ENCODE measurements around the gene DHRS4.
"Not testable (repeated sequence)": the region's sequence is repeated elsewhere in the genome, so short reads cannot be mapped to it uniquely, and the experiment has no call there.

Gene DHRS4

DNA sequence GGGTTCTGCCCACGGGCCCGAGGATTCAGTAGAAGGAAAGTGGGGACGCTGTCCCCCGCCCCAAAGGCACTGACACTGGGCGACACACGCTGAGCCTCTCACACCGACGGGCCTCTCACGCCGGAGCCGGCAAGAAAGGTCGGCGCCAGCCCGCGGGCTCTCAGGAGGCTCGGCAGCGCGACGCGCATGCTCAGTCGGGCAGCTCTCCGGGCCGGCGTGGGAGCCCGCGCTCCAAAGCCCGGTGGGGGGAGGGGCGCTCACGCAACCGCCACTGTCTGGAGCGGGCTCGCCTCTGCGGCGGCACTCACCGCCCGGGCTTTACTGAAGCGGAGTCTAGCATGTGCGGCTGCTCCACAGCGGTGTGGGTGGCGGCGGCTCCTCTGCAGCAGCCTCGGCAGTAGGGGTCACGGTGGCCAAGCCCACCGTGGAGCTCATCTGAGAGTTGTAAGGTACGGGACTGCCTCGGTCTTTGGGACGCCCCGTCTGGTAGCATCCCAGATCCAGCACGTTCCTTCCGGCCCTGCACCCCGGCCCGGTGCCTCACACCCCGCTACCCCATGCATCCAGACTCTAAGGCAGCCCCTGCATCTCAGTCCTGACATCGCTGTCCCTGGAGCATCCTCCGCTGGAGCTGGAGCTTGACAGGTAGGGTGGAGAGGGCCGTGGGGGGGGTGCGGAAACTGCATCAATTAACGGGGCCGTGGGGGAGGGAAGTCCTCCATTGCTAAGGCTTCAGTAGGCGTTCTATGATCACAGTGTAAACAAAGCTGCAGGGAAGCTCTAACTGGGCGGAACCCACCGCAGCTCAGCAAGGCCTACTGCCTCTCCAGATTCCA is 53.5 kb downstream of the DHRS4 start:
- DNase-seq (ENCODE audit: low read depth in 2 of 2) = peak in 1 of 2 donors; percentile 19
- peak overlapping the region; percentile 26 to 42 for H3K4me3 ChIP-seq (replicated peaks in 1 of 2; ENCODE audit: low read depth in 2 of 2, low read length in 2 of 2)

DNA sequence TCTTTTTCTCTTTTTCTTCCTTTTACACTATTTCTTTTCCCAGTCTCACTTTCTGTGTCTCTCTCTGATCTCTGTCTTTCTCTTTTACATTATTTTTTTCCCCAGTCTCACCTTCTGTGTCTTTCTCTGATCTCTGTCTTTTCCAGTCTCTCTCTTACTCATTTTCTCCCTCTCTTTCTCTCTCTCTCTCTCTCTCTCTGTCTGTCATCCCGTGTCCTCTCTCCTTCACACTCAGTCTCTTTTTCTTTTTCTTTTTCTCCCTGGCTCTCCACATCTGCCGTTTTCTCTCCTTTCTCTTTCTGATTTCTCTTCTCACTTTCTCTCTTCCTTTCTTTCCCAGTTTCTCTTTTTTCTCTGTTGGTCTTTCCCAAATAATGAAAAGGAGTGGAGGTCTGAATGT is 57.5 kb downstream of the DHRS4 start:
- TF ChIP-seq, protein P1, sequence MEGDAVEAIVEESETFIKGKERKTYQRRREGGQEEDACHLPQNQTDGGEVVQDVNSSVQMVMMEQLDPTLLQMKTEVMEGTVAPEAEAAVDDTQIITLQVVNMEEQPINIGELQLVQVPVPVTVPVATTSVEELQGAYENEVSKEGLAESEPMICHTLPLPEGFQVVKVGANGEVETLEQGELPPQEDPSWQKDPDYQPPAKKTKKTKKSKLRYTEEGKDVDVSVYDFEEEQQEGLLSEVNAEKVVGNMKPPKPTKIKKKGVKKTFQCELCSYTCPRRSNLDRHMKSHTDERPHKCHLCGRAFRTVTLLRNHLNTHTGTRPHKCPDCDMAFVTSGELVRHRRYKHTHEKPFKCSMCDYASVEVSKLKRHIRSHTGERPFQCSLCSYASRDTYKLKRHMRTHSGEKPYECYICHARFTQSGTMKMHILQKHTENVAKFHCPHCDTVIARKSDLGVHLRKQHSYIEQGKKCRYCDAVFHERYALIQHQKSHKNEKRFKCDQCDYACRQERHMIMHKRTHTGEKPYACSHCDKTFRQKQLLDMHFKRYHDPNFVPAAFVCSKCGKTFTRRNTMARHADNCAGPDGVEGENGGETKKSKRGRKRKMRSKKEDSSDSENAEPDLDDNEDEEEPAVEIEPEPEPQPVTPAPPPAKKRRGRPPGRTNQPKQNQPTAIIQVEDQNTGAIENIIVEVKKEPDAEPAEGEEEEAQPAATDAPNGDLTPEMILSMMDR (IDR thresholded peaks at IDR 0.05; ENCODE audit: low read depth, low read length) = no peak
- no peak for DNase-seq (ENCODE audit: low read depth in 2 of 2)
- H3K4me3 ChIP-seq (replicated peaks in 1 of 2; ENCODE audit: low read depth in 2 of 2, low read length in 2 of 2) = no peak overlapping the region

DNA sequence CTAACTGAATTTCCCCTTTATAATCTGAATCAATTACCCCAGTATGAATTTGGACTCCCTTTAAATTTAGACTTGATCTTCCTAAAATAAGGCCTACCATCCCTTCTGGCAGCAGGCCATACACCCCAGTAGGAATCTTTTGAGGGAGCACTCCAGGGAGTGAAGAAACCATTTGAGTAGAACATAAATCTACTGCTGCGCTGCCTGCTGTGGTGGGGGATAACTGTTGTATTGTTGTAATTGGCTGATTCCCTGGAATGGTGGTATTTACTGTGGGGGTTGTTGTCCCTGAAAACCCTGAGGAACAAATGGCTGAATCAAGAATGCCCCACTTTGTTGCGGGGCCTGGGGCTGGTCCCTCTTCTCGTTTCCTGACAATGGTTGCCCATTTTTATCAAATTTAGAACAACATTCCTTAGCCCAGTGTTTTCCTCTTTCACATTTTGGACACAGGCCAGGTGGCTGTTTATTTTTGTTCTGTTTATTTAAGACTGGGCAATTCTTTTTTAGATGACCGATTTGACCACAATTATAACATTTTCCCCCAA is 59.2 kb downstream of the DHRS4 start:
- DNase-seq (ENCODE audit: low read depth in 2 of 2) = peak in 1 of 2 donors; percentile 2
- not testable (repeated sequence) for H3K4me3 ChIP-seq (replicated peaks in 1 of 2; ENCODE audit: low read depth in 2 of 2, low read length in 2 of 2)

DNA sequence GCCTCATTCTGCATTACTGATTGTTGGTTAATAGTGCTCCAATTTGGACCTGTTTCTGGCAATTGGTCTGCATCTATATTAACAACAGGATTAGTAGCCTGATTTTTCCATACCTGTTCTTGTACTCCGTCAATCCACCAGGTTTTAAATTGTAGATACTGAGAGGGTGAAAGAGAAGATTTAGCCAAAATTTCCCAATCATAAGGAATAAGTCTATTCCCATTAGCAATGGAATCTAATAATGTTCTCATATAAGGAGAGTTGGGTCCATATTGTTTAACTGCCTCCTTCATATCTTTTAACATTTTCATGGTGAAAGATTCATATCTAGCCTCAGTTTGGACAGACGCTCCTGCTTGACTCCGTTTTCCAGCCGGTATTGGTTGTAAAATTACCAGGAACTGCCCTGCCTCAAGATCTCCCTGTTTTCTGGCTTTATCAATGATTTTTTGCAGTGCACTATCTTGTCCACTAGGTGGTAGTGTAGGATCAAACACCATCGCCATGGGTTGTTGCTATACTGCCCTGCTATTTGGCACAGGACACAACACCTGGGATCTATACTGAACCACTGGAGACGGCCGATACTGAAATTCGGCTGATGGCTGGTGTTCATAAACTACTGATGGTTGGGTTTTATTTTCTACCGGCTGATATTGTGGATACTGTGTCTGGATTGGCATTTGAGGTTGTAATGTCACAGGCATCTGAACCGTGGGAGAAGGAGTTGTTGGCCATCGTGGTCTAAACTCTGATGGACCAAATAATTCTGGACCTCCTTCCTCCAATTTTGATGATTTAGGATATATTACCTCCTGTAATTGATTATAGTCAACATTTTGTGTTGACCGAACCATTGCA is 60.3 kb downstream of the DHRS4 start:
- TF ChIP-seq, protein P1 (IDR thresholded peaks at IDR 0.05; ENCODE audit: low read depth, low read length) = peak; percentile 91
- peak; percentile 77 to 81 for DNase-seq (ENCODE audit: low read depth in 2 of 2)
- H3K4me3 ChIP-seq (replicated peaks in 1 of 2; ENCODE audit: low read depth in 2 of 2, low read length in 2 of 2) = no peak overlapping the region

DNA sequence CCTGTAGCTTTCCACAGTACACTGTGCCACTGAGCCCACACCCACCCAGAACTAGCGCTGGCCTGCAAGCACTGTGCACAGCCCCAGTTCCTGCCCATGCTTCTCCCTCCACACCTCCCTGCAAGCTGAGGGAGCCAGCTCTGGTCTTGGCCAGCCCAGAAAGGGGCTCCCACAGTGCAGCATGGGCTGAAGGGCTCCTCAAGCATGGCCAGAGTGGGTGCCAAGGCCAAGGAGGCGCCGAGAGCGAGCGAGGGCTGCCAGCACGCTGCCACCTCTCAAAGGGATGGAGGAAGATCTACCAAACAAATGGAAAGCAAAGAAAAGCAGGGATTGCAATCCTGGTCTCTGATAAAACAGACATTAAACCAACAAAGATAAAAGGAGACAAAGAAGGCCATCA is 62.2 kb downstream of the DHRS4 start:
- not testable (repeated sequence) for DNase-seq (ENCODE audit: low read depth in 2 of 2); H3K4me3 ChIP-seq (replicated peaks in 1 of 2; ENCODE audit: low read depth in 2 of 2, low read length in 2 of 2)
